ENCODE data around the gene NEGR1.

NEGR1 gene

GRCh38 chr1:71625004-71625403, 657.3 kb downstream of the NEGR1 start:
- DNase-seq (ENCODE audit: low spot score) = no peak

- no peak for DNase-seq (ENCODE audit: low spot score)
Observed at GRCh38 chr1:71623888-71624287, 658.5 kb downstream of the NEGR1 start.

- no peak for DNase-seq (ENCODE audit: low spot score)
Observed at GRCh38 chr1:71621785-71622184, 660.6 kb downstream of the NEGR1 start.

- DNase-seq (ENCODE audit: low spot score) = no peak
Observed at GRCh38 chr1:71618766-71619530, 663.4 kb downstream of the NEGR1 start.

GRCh38 chr1:71618191-71618590, 664.1 kb downstream of the NEGR1 start:
- DNase-seq (ENCODE audit: low spot score) = no peak

GRCh38 chr1:71610476-71610875, 671.9 kb downstream of the NEGR1 start:
- DNase-seq (ENCODE audit: low spot score) = no peak

- no peak for DNase-seq (ENCODE audit: low spot score)
Observed at GRCh38 chr1:71603044-71603776, 679.1 kb downstream of the NEGR1 start.

GRCh38 chr1:71600023-71600422, 682.3 kb downstream of the NEGR1 start:
- no peak for DNase-seq (ENCODE audit: low spot score)

GRCh38 chr1:71599306-71599705, 683.0 kb downstream of the NEGR1 start:
- no peak for DNase-seq (ENCODE audit: low spot score)

GRCh38 chr1:71593523-71593922, 688.8 kb downstream of the NEGR1 start:
- peak; percentile 8 for DNase-seq (ENCODE audit: low spot score)

GRCh38 chr1:71592646-71593274, 689.6 kb downstream of the NEGR1 start:
- no peak for DNase-seq (ENCODE audit: low spot score)

- DNase-seq (ENCODE audit: low spot score) = no peak
Observed at GRCh38 chr1:71589005-71589404, 693.3 kb downstream of the NEGR1 start.

- no peak for DNase-seq (ENCODE audit: low spot score)
Observed at GRCh38 chr1:71587961-71588360, 694.4 kb downstream of the NEGR1 start.

- DNase-seq (ENCODE audit: low spot score) = no peak
Observed at GRCh38 chr1:71586030-71586429, 696.3 kb downstream of the NEGR1 start.

- DNase-seq (ENCODE audit: low spot score) = no peak
Observed at GRCh38 chr1:71583756-71584155, 698.6 kb downstream of the NEGR1 start.

GRCh38 chr1:71582673-71583072, 699.7 kb downstream of the NEGR1 start:
- no peak for DNase-seq (ENCODE audit: low spot score)

GRCh38 chr1:71577451-71578131, 704.7 kb downstream of the NEGR1 start:
- no peak for DNase-seq (ENCODE audit: low spot score)

GRCh38 chr1:71572038-71572437, 710.3 kb downstream of the NEGR1 start:
- DNase-seq (ENCODE audit: low spot score) = no peak

- no peak for DNase-seq (ENCODE audit: low spot score)
Observed at GRCh38 chr1:71566413-71566812, 715.9 kb downstream of the NEGR1 start.

GRCh38 chr1:71565831-71566230, 716.5 kb downstream of the NEGR1 start:
- DNase-seq (ENCODE audit: low spot score) = no peak

- no peak for DNase-seq (ENCODE audit: low spot score)
Observed at GRCh38 chr1:71565262-71565661, 717.1 kb downstream of the NEGR1 start.

GRCh38 chr1:71562298-71562697, 720.0 kb downstream of the NEGR1 start:
- no peak for DNase-seq (ENCODE audit: low spot score)

GRCh38 chr1:71561729-71562128, 720.6 kb downstream of the NEGR1 start:
- no peak for DNase-seq (ENCODE audit: low spot score)
